Hepatocyte (in vitro differentiated cells): ENCODE data around the gene PTPRO. TPM values are rescaled to one million over a fixed set of nuclear protein-coding genes. Genes with fewer than 3 reads are reported as not detected.

Experiments used
- DNase-seq: peaks from one replicate; pipeline ENCODE4 v3.0.0-alpha.2; 2016; ENCODE audit warnings: low spot score
- H2AFZ ChIP-seq: fragments of 200-600 bp; sonication (generic); 2 replicates; pipeline ENCODE4 v1.6.0; 2016; ENCODE audit warnings: antibody characterized with exemption, mild to moderate bottlenecking
- H3K27ac ChIP-seq: fragments of 200-600 bp; sonication (generic); 2 replicates; pipeline ENCODE4 v1.5.1; 2016; ENCODE audit warnings: mild to moderate bottlenecking
- H3K27me3 ChIP-seq: fragments of 200-600 bp; sonication (generic); 2 replicates; pipeline ENCODE4 v1.6.1; 2016
- H3K36me3 ChIP-seq: fragments of 200-600 bp; sonication (generic); replicated peaks from 2 replicates; pipeline ENCODE4 v1.5.1; 2016; ENCODE audit warnings: low read depth; ENCODE audit not compliant: insufficient read depth
- H3K4me1 ChIP-seq: fragments of 200-600 bp; sonication (generic); 2 replicates; pipeline ENCODE4 v1.5.1; 2016; ENCODE audit warnings: mild to moderate bottlenecking, moderate library complexity; ENCODE audit not compliant: insufficient read depth
- H3K4me2 ChIP-seq: fragments of 200-600 bp; sonication (generic); 2 replicates; pipeline ENCODE4 v1.6.0; 2016
- H3K4me3 ChIP-seq: fragments of 200-600 bp; sonication (generic); 2 replicates; pipeline ENCODE4 v1.5.1; 2016; ENCODE audit warnings: mild to moderate bottlenecking
- H3K79me2 ChIP-seq: fragments of 200-600 bp; sonication (generic); 2 replicates; pipeline ENCODE4 v1.6.0; 2017; ENCODE audit warnings: mild to moderate bottlenecking
- H3K9me2 ChIP-seq: fragments of 200-600 bp; sonication (generic); replicated peaks from 2 replicates; pipeline ENCODE4 v1.6.0; 2017; ENCODE audit warnings: mild to moderate bottlenecking; ENCODE audit not compliant: insufficient read depth
- H3K9me3 ChIP-seq: fragments of 200-600 bp; sonication (generic); 2 replicates; pipeline ENCODE4 v1.5.1; 2016; ENCODE audit warnings: low read depth, mild to moderate bottlenecking
- H4K20me1 ChIP-seq: fragments of 200-600 bp; sonication (generic); 2 replicates; pipeline ENCODE4 v1.6.0; 2016; ENCODE audit warnings: mild to moderate bottlenecking; ENCODE audit not compliant: insufficient read depth, poor library complexity, severe bottlenecking
- EZH2 ChIP-seq: fragments of 200-600 bp; sonication (generic); IDR thresholded peaks from 2 replicates; pipeline ENCODE4 v1.6.1; 2016; ENCODE audit warnings: antibody characterized with exemption, mild to moderate bottlenecking, borderline replicate concordance
- EZH2phosphoT487 ChIP-seq: fragments of 200-600 bp; sonication (generic); IDR thresholded peaks from one replicate; pipeline ENCODE4 v1.6.1; 2018; ENCODE audit warnings: antibody characterized with exemption, mild to moderate bottlenecking, low read depth, moderate library complexity; ENCODE audit not compliant: unreplicated experiment, severe bottlenecking
- WGBS: methylation state at CpG from one replicate; pipeline ENCODE4 v1.1.6; 2016; ENCODE audit warnings: low lambda C conversion rate; ENCODE audit errors: missing lambda C conversion rate; 5-methylcytosine and 5-hydroxymethylcytosine counted together
- polyA plus RNA-seq: library from polyadenylated mRNA; unstranded; fragments of >200 nt; fragmentation: Nextera tagmentation; extraction: Ambion mirVana; gene quantifications from 2 replicates; pipeline ENCODE4 v1.2.1, GENCODE V29; 2016
- total RNA-seq: library from RNA; depleted of rRNA; stranded (reverse); fragments of >200 nt; gene quantifications from 2 replicates; pipeline ENCODE4 v1.2.3, GENCODE V29; 2014
- TF ChIP-seq, protein P1 (sequence below): fragments of 200-600 bp; sonication (generic); IDR thresholded peaks from 2 replicates; pipeline ENCODE4 v1.5.1; 2016; ENCODE audit warnings: antibody characterized with exemption, mild to moderate bottlenecking; ENCODE audit not compliant: poor library complexity

PTPRO gene
- total and polyA plus RNA-seq, 2 experiments from 2014 or later: 0.60 to 0.65 TPM

DNA sequence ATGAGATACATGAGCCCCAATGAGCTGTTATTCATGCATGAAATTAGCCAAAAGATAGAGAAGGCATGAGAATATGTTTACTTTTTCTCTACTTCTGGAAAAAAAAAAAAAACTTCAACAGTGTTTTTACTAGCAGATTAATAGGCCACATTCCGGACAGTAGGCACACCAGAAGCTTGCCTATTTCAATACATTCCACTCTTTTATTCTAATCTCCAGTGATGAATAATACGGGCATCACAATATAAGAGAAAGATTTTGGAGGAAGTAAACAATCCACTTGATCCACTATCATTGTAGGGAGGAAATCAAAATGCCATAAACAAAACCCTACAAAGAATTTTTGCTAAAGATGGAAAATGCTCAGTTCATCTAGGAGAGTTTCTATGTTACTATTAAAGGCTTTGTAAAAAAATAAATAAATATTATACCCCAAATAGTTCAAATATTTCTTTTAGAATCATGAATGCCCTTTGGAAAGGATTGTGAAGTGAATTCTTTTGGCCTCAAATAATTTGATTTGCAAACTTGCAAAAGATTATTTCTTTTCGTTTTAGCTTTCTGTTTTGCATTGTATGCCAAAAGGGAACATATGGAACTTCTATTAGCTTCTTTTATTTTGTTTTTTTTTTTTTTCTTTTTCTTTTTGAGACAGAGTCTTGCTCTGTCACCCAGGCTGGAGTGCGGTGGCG, 234.2 kb downstream of the PTPRO start:
- Histone ChIP-seq H3K27ac (no peak overlapping the region), H3K4me3 (no peak overlapping the region)

DNA sequence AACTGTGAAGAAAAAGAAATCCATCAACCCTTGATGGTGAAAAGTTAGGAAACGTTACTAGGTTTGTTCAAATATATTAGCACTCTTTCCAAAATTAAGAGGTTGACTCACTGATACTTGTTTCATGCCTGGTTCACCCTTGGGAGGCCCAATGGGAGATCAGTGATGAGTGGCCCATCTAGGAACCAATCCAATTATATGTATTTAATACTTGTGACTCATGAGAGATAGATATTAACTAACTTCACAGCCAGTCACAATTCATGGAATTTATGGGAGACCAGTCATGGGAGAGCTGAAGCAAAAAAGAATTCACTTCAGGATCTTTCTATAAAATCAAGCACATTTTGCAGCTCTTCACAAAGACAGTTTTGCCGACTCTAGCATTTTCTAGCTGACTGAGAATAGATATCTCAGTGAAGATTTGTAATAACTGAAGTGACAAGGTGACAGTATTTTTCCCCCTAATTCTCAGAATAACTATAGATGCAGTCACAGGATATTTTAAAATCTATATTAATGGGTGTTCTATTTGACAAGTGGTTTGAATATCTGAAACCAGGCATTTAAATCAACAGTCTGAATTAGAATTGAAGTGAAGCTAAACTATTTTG, 236.7 kb downstream of the PTPRO start:
- Histone ChIP-seq H3K9me3 (no peaks in the 10 kb centered on the region), H3K4me3 (no peak overlapping the region), H2AFZ (no peak overlapping the region), H3K27ac (no peak overlapping the region), H3K36me3 (no peaks in the 10 kb centered on the region), H3K79me2 (no peaks in the 10 kb centered on the region), H3K27me3 (no peaks in the 10 kb centered on the region), H3K4me1 (no peaks in the 10 kb centered on the region), H3K4me2 (no peak overlapping the region), H3K9me2 (no peaks in the 10 kb centered on the region), H4K20me1 (no peaks in the 10 kb centered on the region)
- 90% methylated on average over 2 of the region's 2 CpGs for WGBS
- no peak for TF ChIP-seq EZH2phosphoT487
- TF ChIP-seq, protein P1, sequence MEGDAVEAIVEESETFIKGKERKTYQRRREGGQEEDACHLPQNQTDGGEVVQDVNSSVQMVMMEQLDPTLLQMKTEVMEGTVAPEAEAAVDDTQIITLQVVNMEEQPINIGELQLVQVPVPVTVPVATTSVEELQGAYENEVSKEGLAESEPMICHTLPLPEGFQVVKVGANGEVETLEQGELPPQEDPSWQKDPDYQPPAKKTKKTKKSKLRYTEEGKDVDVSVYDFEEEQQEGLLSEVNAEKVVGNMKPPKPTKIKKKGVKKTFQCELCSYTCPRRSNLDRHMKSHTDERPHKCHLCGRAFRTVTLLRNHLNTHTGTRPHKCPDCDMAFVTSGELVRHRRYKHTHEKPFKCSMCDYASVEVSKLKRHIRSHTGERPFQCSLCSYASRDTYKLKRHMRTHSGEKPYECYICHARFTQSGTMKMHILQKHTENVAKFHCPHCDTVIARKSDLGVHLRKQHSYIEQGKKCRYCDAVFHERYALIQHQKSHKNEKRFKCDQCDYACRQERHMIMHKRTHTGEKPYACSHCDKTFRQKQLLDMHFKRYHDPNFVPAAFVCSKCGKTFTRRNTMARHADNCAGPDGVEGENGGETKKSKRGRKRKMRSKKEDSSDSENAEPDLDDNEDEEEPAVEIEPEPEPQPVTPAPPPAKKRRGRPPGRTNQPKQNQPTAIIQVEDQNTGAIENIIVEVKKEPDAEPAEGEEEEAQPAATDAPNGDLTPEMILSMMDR: no peak
- no peak for TF ChIP-seq EZH2
- DNase-seq: no peak

More for the DNA sequence above, 234.2 kb downstream of the PTPRO start:
- DNase-seq: no peak
- no peaks in the 10 kb centered on the region for H4K20me1 ChIP-seq
- H3K79me2 ChIP-seq: no peaks in the 10 kb centered on the region
- 87% methylated on average over 5 of the region's 5 CpGs for WGBS
- H3K4me2 ChIP-seq: no peak overlapping the region
- H3K36me3 ChIP-seq: no peaks in the 10 kb centered on the region
- H3K9me3 ChIP-seq: no peaks in the 10 kb centered on the region
- H2AFZ ChIP-seq: no peak overlapping the region
- H3K4me1 ChIP-seq: no peaks in the 10 kb centered on the region
- TF ChIP-seq, protein P1: no peak
- no peaks in the 10 kb centered on the region for H3K27me3 ChIP-seq
- H3K9me2 ChIP-seq: no peaks in the 10 kb centered on the region

DNA sequence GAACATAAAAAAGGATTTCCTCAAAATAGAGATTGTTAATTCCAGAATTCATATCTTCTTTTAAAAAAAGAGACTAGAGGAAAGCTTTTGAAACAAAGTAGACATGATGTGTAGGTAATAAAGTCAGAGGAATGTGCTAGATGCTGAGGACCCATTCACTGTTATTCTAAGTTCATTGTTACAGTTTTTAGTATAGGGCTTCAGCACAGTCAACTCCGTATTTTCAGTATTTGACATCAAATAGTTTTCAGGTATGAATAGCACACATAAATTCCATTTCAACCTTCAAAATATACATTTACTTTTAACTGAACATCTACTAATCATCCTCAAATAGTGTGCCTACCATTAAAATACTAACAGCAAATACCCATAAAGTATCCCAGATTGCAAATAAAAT, 239.1 kb downstream of the PTPRO start:
- Histone ChIP-seq H3K27me3 (no peaks in the 10 kb centered on the region), H3K4me1 (no peaks in the 10 kb centered on the region), H3K9me3 (no peaks in the 10 kb centered on the region), H3K9me2 (no peaks in the 10 kb centered on the region), H3K4me3 (no peak overlapping the region), H3K36me3 (no peaks in the 10 kb centered on the region), H3K4me2 (no peak overlapping the region), H2AFZ (no peak overlapping the region), H4K20me1 (no peaks in the 10 kb centered on the region), H3K27ac (no peak overlapping the region), H3K79me2 (no peaks in the 10 kb centered on the region)
- 88% methylated on average over 1 of the region's 1 CpG for WGBS
- no peak for DNase-seq
- TF ChIP-seq EZH2phosphoT487 (no peak), EZH2 (no peak)
- TF ChIP-seq, protein P1: no peak
